Heart right ventricle (tissue), 16 donors: ENCODE measurements around the gene ZNF462. TPM values are rescaled to one million over a fixed set of nuclear protein-coding genes. Genes with fewer than 3 reads are reported as not detected.

ENCODE experiments used
- ATAC-seq, 8 donors: fragments of 200-7000 bp; cut with Tn5 transposase; one replicate each; pipeline ENCODE4 v1.9.1; 2020; ENCODE audit warnings: mild to moderate bottlenecking in 8 of 8, moderate library complexity in 8 of 8, moderate number of reproducible peaks in 1 of 8
- DNase-seq, 2 donors: peaks; one replicate each; pipeline ENCODE4 v3.0.0-alpha.2; 2020
- H3K27ac ChIP-seq, 10 donors: fragments of 200-600 bp; sonication (generic) in 2 of 10; one replicate each; pipeline versions ENCODE4 v1.5.0 to v1.8.0; 2020 to 2022; ENCODE audit warnings: mild to moderate bottlenecking in 3 of 10
- H3K27me3 ChIP-seq, 7 donors: fragments of 200-600 bp; one replicate each; pipeline ENCODE4 v1.8.0; 2021 to 2022; ENCODE audit warnings: mild to moderate bottlenecking in 2 of 7
- H3K36me3 ChIP-seq, 9 donors: fragments of 200-600 bp; sonication (generic) in 1 of 9; one replicate each; pipeline versions ENCODE4 v1.5.0 to v1.8.0; 2020 to 2022; ENCODE audit warnings: mild to moderate bottlenecking in 2 of 9
- H3K4me1 ChIP-seq, 9 donors: fragments of 200-600 bp; sonication (generic) in 1 of 9; one replicate each; pipeline versions ENCODE4 v1.5.0 to v1.8.0; 2020 to 2022; ENCODE audit warnings: mild to moderate bottlenecking in 4 of 9
- H3K4me3 ChIP-seq, 10 donors: fragments of 200-600 bp; sonication (generic) in 2 of 10; one replicate each; pipeline versions ENCODE4 v1.5.0 to v1.8.0; 2020 to 2022; ENCODE audit warnings: mild to moderate bottlenecking in 7 of 10, moderate library complexity in 2 of 10
- H3K9me3 ChIP-seq, 11 donors: fragments of 200-600 bp in 10 of 11; sonication (generic) in 2 of 11; one replicate each; pipeline versions ENCODE4 v1.5.0 to v1.8.0; 2013 to 2022; ENCODE audit warnings: mild to moderate bottlenecking in 2 of 11, control low read depth in 1 of 11, moderate library complexity in 1 of 11
- CTCF ChIP-seq, 9 donors: fragments of 200-600 bp; sonication (generic) in 2 of 9; IDR thresholded peaks; one replicate each; pipeline versions ENCODE4 v1.5.0 to v1.8.0; 2021 to 2022; ENCODE audit warnings: antibody characterized with exemption in 9 of 9, mild to moderate bottlenecking in 5 of 9, moderate library complexity in 1 of 9
- WGBS, 2 donors: extraction: QIAGEN DNeasy Blood & Tissue Kit; methylation state at CpG; one replicate each; pipeline ENCODE4 v1.1.7; 2013; ENCODE audit warnings: inconsistent platforms in 1 of 2; 5-methylcytosine and 5-hydroxymethylcytosine counted together
- intact Hi-C, 10 donors: fragments of 100-400 bp; cut with DNase I; formaldehyde crosslinking; loops; one replicate each; pipeline versions ENCODE4 v1.11.1 to v1.14.2; 2022
- polyA plus RNA-seq, 2 donors: library from polyadenylated mRNA; stranded (reverse); fragments of 200-250 nt; gene quantifications; one replicate each; pipeline ENCODE4 v1.2.3, GENCODE V29; 2013
- total RNA-seq, 10 donors: library from RNA; stranded (reverse); fragmentation: NEBNext Ultra II Directional in 3 of 10; extraction: Animal tissue kit (Norgen Biotek cat#: 25700) in 3 of 10; gene quantifications; one replicate each; pipeline versions ENCODE4 v1.2.1 to v1.2.4, GENCODE V29; 2021 to 2023
- donor health status: Arrhythmogenic right ventricular cardiomyopathy.
- donor health status: ischemic (EF 13 %, LVEDD 7.1; RV severe dilation, severe dysfunction).
- donor health status: healthy with polysubstance abuse.
- donor health status: DM: no; HTN: yes; CAD: no.
- donor health status: DM: no; HTN: no; CAD: no.
- donor health status: ischemic (EF 25% LVEDD 6.9; RV normal size, moderate dysfunction).
- donor health status: ischemic (EF 25% LVEDD 5.7; RV mildly dilated, moderate dysfunction).
- donor health status: healthy.
- donor health status: DM: yes; HTN: yes; CAD: no.
- donor health status: Ischemic cardiomyopathy.
- donor health status: ischemic (EF 35%, LVEDD 5.7; RV mildly dilated, moderate dysfunction).
- donor health status: nonischemic (EF 11% LVEDD 7.7; RV severe dilation, severe dysfunction).
- donor health status: DM: yes; HTN: yes; CAD: no.
- donor health status: PGD.
- donor health status: ischemic (EF 29% LVEDD 5.4; RV normal size, mild dysfunction).
- donor health status: nonischemic (EF 23%, LVEDD 6.1; RV moderate dilation, normal function).

ZNF462 gene
- total and polyA plus RNA-seq, 12 donors, result 1.9 to 47.7 (median 33.1) TPM

- H3K4me1 ChIP-seq, result peaks cover 0 to 17% (median 3%) of the 10 kb centered on the region in 9 donors
- 95 to 96% methylated on average over 1 of the region's 1 CpG for WGBS, 2 donors
- peaks cover 0 to 82% (median 0%) of the 10 kb centered on the region in 9 donors for H3K36me3 ChIP-seq
- no peak overlapping the region for H3K4me3 ChIP-seq
- DNase-seq (no peak), ATAC-seq (no peak)
- TF ChIP-seq CTCF (IDR thresholded peaks at IDR 0.05), result no peak
- no peaks in the 10 kb centered on the region for H3K9me3 ChIP-seq
- intact Hi-C loops, result no loop called here
- H3K27ac ChIP-seq, result no peak overlapping the region
- no peaks in the 10 kb centered on the region for H3K27me3 ChIP-seq
Observed at GRCh38 chr9:106954558-106954957, 91.6 kb downstream of the ZNF462 start.

GRCh38 chr9:106954974-106955850 lies 92.2 kb downstream of the ZNF462 start:
- intact Hi-C loops, result no loop called here

GRCh38 chr9:106956971-106957370 lies 94.0 kb downstream of the ZNF462 start:
- ATAC-seq (peak in 1 of 8 donors; percentile 58), DNase-seq (no peak)
- peak overlapping the region in 3 of 10 donors; percentile 2 to 33 (median 21) for H3K27ac ChIP-seq
- H3K4me1 ChIP-seq, result peaks cover 0 to 31% (median 9%) of the 10 kb centered on the region in 9 donors
- no peak overlapping the region for H3K4me3 ChIP-seq
- intact Hi-C loops, result no loop called here
- peaks cover 0 to 67% (median 0%) of the 10 kb centered on the region in 9 donors for H3K36me3 ChIP-seq
- H3K27me3 ChIP-seq, result no peaks in the 10 kb centered on the region
- 43 to 48% methylated on average over 5 of the region's 5 CpGs for WGBS, 2 donors
- TF ChIP-seq CTCF (IDR thresholded peaks at IDR 0.05), result no peak
- H3K9me3 ChIP-seq, result no peaks in the 10 kb centered on the region

More at GRCh38 chr9:106954974-106955850, 92.2 kb downstream of the ZNF462 start:
- no peak overlapping the region for H3K4me3 ChIP-seq
- H3K36me3 ChIP-seq, result peaks cover 0 to 82% (median 0%) of the 10 kb centered on the region in 9 donors
- DNase-seq (no peak), ATAC-seq (no peak)
- no peak for TF ChIP-seq CTCF (IDR thresholded peaks at IDR 0.05)
- no peak overlapping the region for H3K27ac ChIP-seq
- H3K9me3 ChIP-seq, result no peaks in the 10 kb centered on the region
- no peaks in the 10 kb centered on the region for H3K27me3 ChIP-seq
- WGBS, 2 donors, result 96 to 98% methylated on average over 3 of the region's 3 CpGs
- peaks cover 0 to 23% (median 3%) of the 10 kb centered on the region in 9 donors for H3K4me1 ChIP-seq

- no peaks in the 10 kb centered on the region for H3K27me3 ChIP-seq
- H3K27ac ChIP-seq, result no peak overlapping the region
- H3K4me1 ChIP-seq, result peaks cover 0 to 52% (median 25%) of the 10 kb centered on the region in 9 donors
- DNase-seq (no peak), ATAC-seq (peak in 1 of 8 donors; percentile 39)
- TF ChIP-seq CTCF (IDR thresholded peaks at IDR 0.05), result no peak
- no peaks in the 10 kb centered on the region for H3K9me3 ChIP-seq
- H3K36me3 ChIP-seq, result peaks cover 0 to 58% (median 0%) of the 10 kb centered on the region in 9 donors
- intact Hi-C loops, result no loop called here
- H3K4me3 ChIP-seq, result no peak overlapping the region
Observed at GRCh38 chr9:106958955-106959657, 96.1 kb downstream of the ZNF462 start.
